CD4-positive, alpha-beta T cell treated with Interleukin-10 for 1 hour (primary cell): ENCODE data around the gene EPB41L4B.
"Not testable (repeated sequence)": the region's sequence is repeated elsewhere in the genome, so short reads cannot be mapped to it uniquely, and the experiment has no call there.

Experiments
- DNase-seq: peaks from one replicate; pipeline ENCODE4 v3.0.0-alpha.2; 2020

EPB41L4B gene

DNA sequence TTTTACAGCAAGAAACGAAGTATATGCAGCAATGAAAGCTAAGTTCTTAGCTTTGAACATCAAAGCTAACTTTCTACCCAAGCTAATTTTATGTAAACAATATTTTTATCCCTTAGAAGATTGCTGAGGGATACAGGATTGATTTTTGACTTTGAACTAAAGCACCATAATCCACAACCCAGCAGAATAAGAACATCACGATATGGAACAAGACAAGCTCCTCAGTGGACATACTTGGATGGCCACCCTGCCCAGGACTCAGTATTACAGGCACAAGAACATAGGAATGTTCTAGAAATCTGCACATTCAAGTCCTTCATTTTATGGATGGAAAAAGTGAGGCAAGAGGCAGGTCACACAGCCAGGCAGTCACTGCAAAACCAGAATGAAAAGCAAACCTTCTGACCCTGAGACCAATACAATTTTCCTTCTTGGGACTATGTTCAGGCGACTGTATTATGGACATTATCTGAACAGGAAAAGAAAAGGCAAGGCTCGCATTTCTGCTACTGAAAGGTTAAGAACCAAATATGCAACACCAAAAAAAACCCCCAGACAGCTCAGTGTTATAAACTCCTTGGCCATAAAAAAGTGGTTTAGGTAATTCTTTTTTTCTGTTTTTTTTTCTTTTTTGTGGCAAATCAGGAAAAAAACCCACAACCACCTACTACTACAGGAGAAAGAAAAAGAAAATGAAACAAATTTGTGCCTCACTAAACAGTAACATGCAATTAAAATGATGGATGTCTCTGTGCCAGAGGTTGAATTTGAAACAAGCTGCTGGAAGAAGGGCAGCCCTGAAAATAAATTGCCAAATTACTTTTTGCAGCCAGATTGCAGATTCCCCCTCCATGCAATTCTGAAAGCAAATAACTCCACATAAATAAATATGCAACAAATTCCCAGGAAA lies 25.4 kb downstream of the EPB41L4B start:
- DNase-seq, result no peak

DNA sequence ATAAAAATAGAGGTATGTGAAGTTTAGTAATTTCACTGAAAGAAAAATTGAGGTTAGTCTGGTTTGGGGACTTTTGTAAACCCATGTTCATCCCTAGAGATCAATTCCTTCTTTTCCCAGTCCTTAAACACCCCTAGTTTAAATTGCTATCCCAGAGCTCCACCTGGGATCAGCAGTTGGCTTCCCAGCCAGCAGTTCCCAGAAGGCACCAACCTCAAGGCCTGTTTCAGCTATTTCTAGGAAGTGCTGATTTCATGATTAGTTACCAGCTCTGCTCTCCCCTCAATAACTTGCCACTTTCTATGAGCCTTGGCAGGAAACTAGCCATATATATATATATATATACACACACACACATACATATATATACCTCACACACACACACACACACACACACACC lies 30.5 kb downstream of the EPB41L4B start:
- no peak for DNase-seq

DNA sequence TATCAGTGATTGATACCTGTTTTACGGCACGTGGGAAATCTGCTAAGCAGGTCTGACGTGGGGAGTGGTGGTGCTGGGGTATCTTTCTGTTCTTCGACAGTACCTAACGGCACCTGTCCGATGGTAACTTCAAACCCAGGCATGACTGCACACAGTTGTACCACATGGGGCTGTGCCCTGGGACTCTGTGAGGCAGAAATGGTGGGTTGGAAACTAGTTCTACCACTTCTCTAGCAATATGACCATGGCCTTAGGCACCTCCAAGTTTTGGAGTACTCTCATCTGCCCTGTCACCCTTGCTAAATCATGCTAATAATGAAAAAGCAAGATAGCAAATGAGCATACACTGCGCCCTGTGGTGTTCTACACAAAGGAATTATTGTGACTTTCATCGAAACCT lies 30.9 kb downstream of the EPB41L4B start:
- no peak for DNase-seq

DNA sequence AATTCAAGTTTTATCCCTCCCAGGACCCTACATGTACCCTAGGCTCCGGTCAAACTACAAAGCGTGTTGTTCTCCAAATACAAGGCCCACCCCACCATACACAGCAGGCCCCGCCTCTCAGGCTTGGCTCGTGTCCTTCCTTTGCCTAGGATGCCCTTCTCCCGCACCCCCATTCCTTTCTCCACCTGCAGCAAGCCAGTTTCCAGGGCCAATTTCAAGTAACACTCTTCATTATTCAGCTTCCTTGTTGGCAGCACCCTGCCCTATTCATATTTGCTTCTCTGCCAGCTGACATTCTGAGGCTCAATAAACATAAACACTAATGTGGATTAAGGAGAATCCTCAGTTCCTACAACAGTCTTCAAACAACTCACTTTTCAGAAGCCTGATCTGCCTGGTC lies 31.7 kb downstream of the EPB41L4B start:
- DNase-seq, result no peak

- no peak for DNase-seq
These were observed 33.9 kb downstream of the EPB41L4B start for GRCh38 chr9:109286981-109287380.

GRCh38 chr9:109286571-109286977 lies 34.3 kb downstream of the EPB41L4B start:
- no peak for DNase-seq

- not testable (repeated sequence) for DNase-seq
These were observed 37.2 kb downstream of the EPB41L4B start for GRCh38 chr9:109283672-109284071.

GRCh38 chr9:109283012-109283411 lies 37.8 kb downstream of the EPB41L4B start:
- DNase-seq, result no peak

GRCh38 chr9:109282302-109282701 lies 38.6 kb downstream of the EPB41L4B start:
- no peak for DNase-seq

GRCh38 chr9:109281518-109281917 lies 39.3 kb downstream of the EPB41L4B start:
- no peak for DNase-seq

DNA sequence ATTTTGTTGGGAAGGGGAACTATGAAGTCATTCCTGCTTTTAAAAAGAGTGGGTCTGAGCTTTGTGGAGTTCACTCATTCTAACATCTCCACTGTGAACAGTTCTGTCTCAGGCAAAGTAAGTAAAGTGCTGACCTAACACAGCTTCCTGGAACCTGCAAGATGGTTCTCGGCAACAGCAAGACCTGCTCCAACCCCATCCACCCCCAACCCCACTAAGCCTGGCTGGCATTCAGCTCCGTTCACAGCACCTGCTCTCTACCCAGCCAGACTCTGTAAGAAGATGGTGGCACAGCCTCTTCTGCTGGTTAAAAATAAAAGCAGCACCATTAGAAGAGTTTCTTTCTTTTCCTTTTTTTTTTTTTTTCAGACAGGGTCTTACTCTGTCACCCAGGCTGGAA lies 42.0 kb downstream of the EPB41L4B start:
- DNase-seq, result no peak

DNA sequence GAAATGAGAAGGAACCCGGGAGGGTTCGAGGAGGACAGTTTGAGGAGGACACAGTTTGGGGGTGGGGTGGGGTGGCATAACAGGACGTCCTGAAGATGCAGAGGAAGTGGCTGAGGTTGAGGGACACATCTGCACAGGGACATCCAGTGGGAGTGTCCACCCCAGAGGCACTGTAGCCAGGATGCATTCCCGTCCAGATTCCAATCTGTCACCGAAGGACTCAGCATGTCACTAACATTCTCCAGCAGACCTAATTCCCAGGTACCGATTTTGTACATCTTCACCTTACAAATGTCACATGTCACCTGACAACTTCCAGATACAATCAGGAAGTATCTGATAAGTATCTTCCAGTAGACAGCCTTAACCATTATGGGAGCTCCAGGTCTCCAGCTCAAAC lies 42.6 kb downstream of the EPB41L4B start:
- DNase-seq, result no peak

GRCh38 chr9:109277451-109277850 lies 43.4 kb downstream of the EPB41L4B start:
- DNase-seq, result no peak

DNA sequence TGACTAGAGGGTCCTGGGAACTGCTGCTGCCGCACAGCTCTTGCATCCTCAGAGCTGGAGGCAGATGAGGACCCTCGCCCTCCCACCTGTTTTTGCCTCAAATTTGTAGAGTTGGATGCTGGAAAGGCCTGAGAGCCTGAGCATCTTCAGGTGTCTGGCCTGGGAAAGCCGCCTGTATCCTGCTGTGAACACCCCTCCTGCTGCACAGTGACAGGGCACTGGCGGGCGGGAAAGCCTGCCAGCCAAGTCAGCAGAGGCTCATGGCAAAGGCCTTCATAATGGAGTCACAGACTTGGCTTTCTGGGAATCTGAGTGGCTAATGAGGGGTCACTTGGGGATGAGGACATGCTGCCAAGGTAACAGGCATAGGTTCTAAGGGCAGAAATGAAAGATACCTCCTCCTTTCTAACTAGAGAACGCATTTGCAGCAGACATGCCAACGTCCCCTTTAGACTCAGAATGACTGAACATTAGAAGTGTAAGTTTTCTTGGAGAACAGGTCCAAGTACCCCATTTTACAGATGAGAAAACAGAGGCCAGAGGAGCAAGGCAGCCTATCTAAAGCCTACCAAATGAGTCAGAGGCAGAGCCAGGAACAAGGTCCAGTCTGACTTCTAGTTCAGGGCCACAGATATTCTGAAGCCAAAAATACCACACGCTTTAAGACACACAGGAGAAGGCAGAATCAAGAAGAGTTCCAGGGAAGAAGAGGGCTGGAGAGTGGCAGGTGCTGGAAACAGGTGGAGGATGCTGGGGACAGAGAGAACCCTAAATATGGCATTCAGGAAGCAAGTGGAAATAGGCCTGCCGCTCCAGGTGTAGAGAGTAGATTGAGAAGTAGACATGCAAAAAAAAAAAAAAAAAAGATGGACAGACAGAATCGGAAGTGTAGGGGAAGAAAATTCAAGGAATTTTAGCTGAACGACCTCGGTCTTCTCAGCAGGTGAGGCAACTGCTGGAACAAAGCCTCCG lies 44.1 kb downstream of the EPB41L4B start:
- no peak for DNase-seq

DNA sequence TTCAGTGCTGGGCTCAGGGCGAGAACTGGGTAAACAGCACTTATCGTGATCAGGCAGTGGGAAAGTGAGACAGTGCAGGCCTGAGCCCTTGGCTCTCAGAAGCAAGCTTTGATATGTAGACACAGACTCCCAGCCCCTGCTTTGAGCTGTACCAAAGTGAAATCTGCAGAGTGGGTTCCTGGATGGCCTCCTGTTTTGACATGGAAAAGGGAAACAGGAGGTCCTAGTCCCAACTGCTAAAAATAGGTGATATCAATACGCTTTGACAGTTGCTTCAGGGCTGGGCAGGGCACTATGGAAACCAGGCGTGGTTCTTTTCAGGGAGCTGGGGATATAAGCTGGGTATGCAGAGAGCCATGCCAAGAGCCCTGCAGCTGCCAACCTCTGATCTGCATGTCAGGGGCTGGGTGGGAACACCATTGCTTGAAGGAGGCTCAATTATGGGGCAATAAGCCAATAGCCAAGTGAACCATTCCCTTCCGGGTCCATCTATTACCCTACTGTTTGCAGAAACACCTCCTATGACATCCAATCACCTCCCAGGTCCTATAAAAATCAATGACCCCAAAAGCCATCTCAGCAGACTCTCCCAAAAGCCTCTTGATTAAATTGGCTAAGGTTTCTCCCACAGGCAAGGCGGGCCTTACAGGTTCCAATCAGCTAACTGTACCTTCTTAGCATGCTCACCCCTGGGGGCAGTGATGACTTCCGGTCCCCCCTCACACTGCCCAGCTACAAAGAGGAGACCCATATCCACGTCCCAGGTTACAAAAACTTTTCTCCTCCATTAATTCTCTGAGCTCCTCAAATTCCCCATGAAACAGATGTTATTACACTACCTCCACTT lies 45.8 kb downstream of the EPB41L4B start:
- no peak for DNase-seq

- DNase-seq, result no peak
These were observed 47.0 kb downstream of the EPB41L4B start for GRCh38 chr9:109273869-109274268.

GRCh38 chr9:109272745-109273144 lies 48.1 kb downstream of the EPB41L4B start:
- DNase-seq, result no peak

- DNase-seq, result no peak
These were observed 48.8 kb downstream of the EPB41L4B start for GRCh38 chr9:109272045-109272444.

DNA sequence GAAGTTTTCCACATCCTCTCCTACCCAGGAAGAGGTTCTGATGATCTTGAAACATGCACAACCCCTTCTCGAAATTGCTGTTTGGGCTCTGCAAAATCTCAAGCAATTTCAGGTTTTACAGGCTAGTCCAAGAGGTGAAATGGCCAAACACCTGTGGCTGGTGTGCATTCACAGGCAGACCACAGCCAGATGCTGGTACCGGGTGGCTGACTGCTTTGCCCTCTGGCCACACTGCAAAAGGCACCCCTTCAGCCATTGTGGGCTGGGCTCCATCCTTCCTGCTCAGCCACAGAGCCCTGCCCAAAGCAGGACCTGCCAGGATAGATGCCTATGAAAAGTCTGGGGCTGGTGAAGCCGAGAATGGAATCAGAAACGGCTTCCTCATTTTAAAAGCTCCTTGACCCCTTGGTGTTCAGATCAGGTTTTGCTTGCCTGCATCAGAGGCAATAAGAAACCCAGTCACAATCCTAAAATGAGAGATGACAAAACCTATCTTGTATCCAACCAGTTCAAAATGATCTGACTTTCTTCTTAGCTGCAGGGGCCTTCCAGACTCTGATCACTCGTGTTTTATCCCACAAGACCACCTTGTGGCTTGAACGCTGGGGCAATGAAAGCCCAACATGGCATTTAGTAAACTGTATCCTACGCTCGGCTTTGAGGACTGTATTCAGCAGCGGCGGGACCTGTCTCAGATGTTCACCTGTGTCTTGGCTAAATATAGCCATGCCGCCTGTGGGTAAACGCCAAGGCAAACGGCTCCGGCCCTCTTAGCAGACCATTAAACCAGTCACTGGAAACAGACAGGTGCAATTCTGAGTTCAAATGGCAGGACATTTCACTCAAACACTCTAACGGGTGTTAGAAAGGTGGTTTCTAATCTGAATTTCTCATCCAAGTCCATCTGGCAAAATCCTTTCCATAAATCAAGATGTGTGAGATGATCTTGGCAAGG lies 49.6 kb downstream of the EPB41L4B start:
- no peak for DNase-seq

- no peak for DNase-seq
These were observed 50.4 kb downstream of the EPB41L4B start for GRCh38 chr9:109270441-109270840.

- no peak for DNase-seq
These were observed 51.0 kb downstream of the EPB41L4B start for GRCh38 chr9:109269839-109270238.

- no peak for DNase-seq
These were observed 51.8 kb downstream of the EPB41L4B start for GRCh38 chr9:109269081-109269480.
